Mesendoderm (in vitro differentiated cells): Measurements from ENCODE around the gene SPRR3. TPM values are rescaled to one million over a fixed set of nuclear protein-coding genes. Genes with fewer than 3 reads are reported as not detected.

Experiments
- DNase-seq: peaks from one replicate; pipeline ENCODE4 v3.0.0; 2013
- H2AK5ac ChIP-seq: 2 replicates; pipeline ENCODE4 v1.6.1; 2013; ENCODE audit warnings: low read length, inconsistent platforms
- H2BK120ac ChIP-seq: 2 replicates; pipeline ENCODE4 v1.6.1; 2013; ENCODE audit warnings: low read depth, mild to moderate bottlenecking, low read length, moderate library complexity, mixed read lengths
- H2BK15ac ChIP-seq: replicated peaks from 2 replicates; pipeline ENCODE4 v1.6.1; 2013; ENCODE audit warnings: low read depth, mild to moderate bottlenecking, moderate library complexity
- H2BK5ac ChIP-seq: 2 replicates; pipeline ENCODE4 v1.6.1; 2013; ENCODE audit warnings: low read length, inconsistent platforms
- H3K18ac ChIP-seq: 2 replicates; pipeline ENCODE4 v1.6.1; 2013; ENCODE audit warnings: mild to moderate bottlenecking, low read length, mixed read lengths
- H3K23ac ChIP-seq: one replicate; pipeline ENCODE4 v1.6.1; 2013; ENCODE audit warnings: low read length
- H3K27ac ChIP-seq: 2 replicates; pipeline ENCODE4 v1.5.1; 2013; ENCODE audit warnings: low read depth, mild to moderate bottlenecking, inconsistent platforms, low read length, moderate library complexity
- H3K27me3 ChIP-seq: 2 replicates; pipeline ENCODE4 v1.6.1; 2013; ENCODE audit warnings: low read length, control low read depth, mild to moderate bottlenecking, inconsistent platforms; ENCODE audit not compliant: insufficient read depth, poor library complexity
- H3K36me3 ChIP-seq: 2 replicates; pipeline ENCODE4 v1.6.1; 2013; ENCODE audit warnings: low read length, inconsistent platforms; ENCODE audit not compliant: control insufficient read depth, insufficient read depth
- H3K4ac ChIP-seq: one replicate; pipeline ENCODE4 v1.6.1; 2013; ENCODE audit warnings: low read depth, mild to moderate bottlenecking, low read length, moderate library complexity
- H3K4me1 ChIP-seq: 2 replicates; pipeline ENCODE4 v1.6.1; 2013; ENCODE audit warnings: low read depth, low read length, inconsistent platforms; ENCODE audit not compliant: control insufficient read depth
- H3K4me2 ChIP-seq: 2 replicates; pipeline ENCODE4 v1.6.1; 2013; ENCODE audit warnings: low read length
- H3K4me3 ChIP-seq: 2 replicates; pipeline ENCODE4 v1.5.1; 2013; ENCODE audit warnings: mild to moderate bottlenecking, low read length
- H3K56ac ChIP-seq: one replicate; pipeline ENCODE4 v1.6.1; 2013; ENCODE audit warnings: low read length
- H3K79me1 ChIP-seq: 2 replicates; pipeline ENCODE4 v1.6.1; 2013; ENCODE audit warnings: low read length, inconsistent platforms
- H3K79me2 ChIP-seq: 2 replicates; pipeline ENCODE4 v1.6.1; 2013; ENCODE audit warnings: mild to moderate bottlenecking, low read length; ENCODE audit not compliant: control insufficient read depth, insufficient read depth
- H3K9ac ChIP-seq: 2 replicates; pipeline ENCODE4 v1.6.1; 2013; ENCODE audit warnings: low read length, inconsistent platforms
- H4K5ac ChIP-seq: one replicate; pipeline ENCODE4 v1.6.1; 2013; ENCODE audit warnings: low read length
- H4K8ac ChIP-seq: one replicate; pipeline ENCODE4 v1.6.1; 2013; ENCODE audit warnings: low read depth, mild to moderate bottlenecking, control low read depth, low read length, moderate library complexity
- WGBS: extraction: QIAGEN DNeasy Blood & Tissue Kit; methylation state at CpG from one replicate; pipeline ENCODE4 v1.1.7; 2013; ENCODE audit warnings: low lambda C conversion rate, missing lambda C conversion rate; ENCODE audit not compliant: insufficient coverage; ENCODE audit errors: extremely low coverage; 5-methylcytosine and 5-hydroxymethylcytosine counted together
- small RNA-seq: library from polyadenylated mRNA; stranded (forward); fragments of <200 nt; extraction: miRNeasy Mini kit (QIAGEN cat#:217004); gene quantifications from one replicate; pipeline ENCODE3, GENCODE V24; 2013; ENCODE audit not compliant: insufficient read depth

The SPRR3 gene

DNA sequence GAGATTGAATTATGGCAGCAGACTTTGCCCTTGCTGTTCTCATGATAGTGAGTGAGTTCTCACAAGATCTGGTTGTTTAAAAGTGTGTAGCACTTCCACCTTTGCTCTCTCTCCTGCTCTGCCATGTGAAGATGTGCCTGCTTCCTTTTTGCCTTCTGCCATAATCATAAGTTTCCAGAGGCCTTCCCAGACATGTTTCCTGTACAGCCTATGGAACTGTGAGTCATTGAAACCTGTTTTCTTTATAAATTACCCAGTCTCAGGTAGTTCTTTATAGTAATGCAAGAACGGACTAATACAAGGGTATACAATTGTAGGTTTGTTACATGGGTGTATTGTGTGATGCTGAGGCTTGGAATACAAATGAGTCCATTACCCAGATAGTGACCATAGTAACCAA lies 33.7 kb downstream of the SPRR3 start:
- Histone ChIP-seq H3K79me1 (no peaks in the 10 kb centered on the region), H3K4me1 (no peaks in the 10 kb centered on the region), H3K27me3 (no peaks in the 10 kb centered on the region), H3K56ac (no peak overlapping the region), H3K36me3 (no peaks in the 10 kb centered on the region), H4K8ac (no peak overlapping the region), H2BK15ac (no peak overlapping the region), H3K79me2 (no peaks in the 10 kb centered on the region), H2BK120ac (no peak overlapping the region), H3K23ac (no peak overlapping the region), H3K4me3 (no peak overlapping the region), H4K5ac (no peak overlapping the region), H3K27ac (no peak overlapping the region), H3K4me2 (no peak overlapping the region), H2AK5ac (no peak overlapping the region), H3K18ac (no peak overlapping the region), H3K4ac (no peak overlapping the region), H2BK5ac (no peak overlapping the region), H3K9ac (no peak overlapping the region)
- WGBS = no CpG with 5 or more reads among the region's 1 CpG
- DNase-seq = no peak

DNA sequence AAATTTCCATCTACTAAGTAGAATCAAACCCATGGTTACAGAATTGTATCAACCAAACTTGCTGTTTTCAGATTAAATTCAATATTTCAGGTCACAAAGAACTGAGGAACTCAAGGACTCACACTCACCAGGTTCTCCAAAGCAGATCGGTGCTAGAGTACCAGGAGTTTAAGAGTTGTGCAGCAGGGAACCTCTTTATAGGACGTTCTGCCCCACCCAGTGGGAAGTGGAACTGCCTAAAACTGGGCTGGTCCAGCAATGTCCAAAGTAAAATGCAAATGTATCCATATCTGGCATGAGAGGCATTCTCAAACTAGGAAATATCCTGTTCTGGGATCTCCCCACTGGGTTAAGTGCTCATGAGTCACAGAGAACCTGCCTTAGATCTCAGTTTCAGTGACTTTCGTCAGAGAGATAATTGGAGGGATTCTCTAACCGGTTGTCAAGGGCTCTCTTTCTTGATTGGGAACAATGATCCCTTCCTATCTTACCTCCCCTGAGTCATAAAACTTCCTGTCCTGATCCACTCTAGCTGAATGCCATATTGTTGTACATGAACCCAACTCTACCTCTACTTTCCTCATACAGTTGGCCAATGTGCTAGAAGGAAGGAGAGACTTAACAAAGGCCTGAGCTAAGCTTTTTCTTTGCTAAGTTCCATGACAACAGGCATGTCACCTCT lies 39.5 kb downstream of the SPRR3 start, which contains the start of gene SPRR2D:
Gene SPRR2D (minus strand): TSS at position 171 of the 682 bp plus-strand sequence. CDS start 774 bp downstream, outside the sequence.
- Histone ChIP-seq H3K4me1 (no peaks in the 10 kb centered on the region), H3K4ac (no peak within 1 kb of the TSS), H3K79me2 (no peaks in the 10 kb centered on the region), H3K27ac (peak within 1 kb of the TSS; percentile 20), H4K8ac (no peak within 1 kb of the TSS), H3K4me3 (no peak within 1 kb of the TSS), H2BK120ac (no peak within 1 kb of the TSS), H3K4me2 (no peak within 1 kb of the TSS), H2AK5ac (no peak within 1 kb of the TSS), H2BK5ac (no peak within 1 kb of the TSS), H3K18ac (no peak within 1 kb of the TSS), H3K27me3 (no peaks in the 10 kb centered on the region), H3K36me3 (no peaks in the 10 kb centered on the region), H4K5ac (no peak within 1 kb of the TSS), H3K9ac (no peak within 1 kb of the TSS), H3K56ac (no peak within 1 kb of the TSS), H2BK15ac (no peak within 1 kb of the TSS), H3K23ac (no peak within 1 kb of the TSS), H3K79me1 (no peaks in the 10 kb centered on the region)
- no CpG with 5 or more reads among the region's 4 CpGs for WGBS
- no peak for DNase-seq

DNA sequence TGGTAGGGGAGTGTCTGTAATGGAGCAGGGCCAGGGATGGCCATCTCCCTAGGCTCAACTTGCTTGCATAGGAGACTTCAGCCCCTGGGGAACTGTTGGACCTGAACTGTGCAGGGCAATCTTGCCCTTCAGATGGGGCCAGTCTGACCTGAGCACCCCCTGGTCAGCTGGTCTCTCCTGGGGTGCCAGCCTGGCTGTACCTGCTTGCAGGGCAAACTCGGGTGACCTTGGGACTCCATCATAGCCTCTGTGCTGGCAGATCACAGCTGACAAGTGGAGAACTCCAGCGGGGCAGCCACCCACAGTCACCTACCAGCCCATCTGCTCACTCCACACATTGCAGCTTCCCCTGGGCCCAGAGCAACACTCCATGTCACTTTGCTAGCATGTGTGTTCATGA lies 47.7 kb downstream of the SPRR3 start:
- H4K8ac ChIP-seq = no peak overlapping the region

More for the DNA sequence above, 47.7 kb downstream of the SPRR3 start:
- H3K18ac ChIP-seq = no peak overlapping the region
- no peak overlapping the region for H2BK5ac ChIP-seq
- DNase-seq = no peak
- no peak overlapping the region for H2AK5ac ChIP-seq
- no peaks in the 10 kb centered on the region for H3K36me3 ChIP-seq
- no peak overlapping the region for H2BK120ac ChIP-seq
- H3K27me3 ChIP-seq = no peaks in the 10 kb centered on the region
- no peak overlapping the region for H3K56ac ChIP-seq
- H3K23ac ChIP-seq = no peak overlapping the region
- H3K4me1 ChIP-seq = no peaks in the 10 kb centered on the region
- no peak overlapping the region for H3K4me3 ChIP-seq
- no peaks in the 10 kb centered on the region for H3K79me1 ChIP-seq
- no peak overlapping the region for H2BK15ac ChIP-seq
- WGBS = no CpG with 5 or more reads among the region's 2 CpGs
- no peak overlapping the region for H4K5ac ChIP-seq
- no peak overlapping the region for H3K27ac ChIP-seq
- no peaks in the 10 kb centered on the region for H3K79me2 ChIP-seq
- H3K4me2 ChIP-seq = no peak overlapping the region
- no peak overlapping the region for H3K4ac ChIP-seq
- H3K9ac ChIP-seq = no peak overlapping the region

Small RNA genes within 50 kb of the gene (small RNA-seq; reads per million reads assigned to genes)
- gene AL356867.1 (not detected), gene RF00322 (not detected), gene SPRR1A (not detected)
